ENCODE measurements around the gene FBXL4. TPM values are rescaled to one million over a fixed set of nuclear protein-coding genes. Genes with fewer than 3 reads are reported as not detected.

Gene FBXL4
- polyA plus RNA-seq, 1 donor from 2014 or later: 9.7 TPM

GRCh38 chr6:98937351-98937750, 10.4 kb downstream of the FBXL4 start:
- no peak for TF ChIP-seq TAF1 (IDR thresholded peaks at IDR 0.05; ENCODE audit: low read depth)
- no peak for TF ChIP-seq CTCF (IDR thresholded peaks at IDR 0.05; ENCODE audit: poor library complexity, severe bottlenecking)
- TF ChIP-seq, protein P1, sequence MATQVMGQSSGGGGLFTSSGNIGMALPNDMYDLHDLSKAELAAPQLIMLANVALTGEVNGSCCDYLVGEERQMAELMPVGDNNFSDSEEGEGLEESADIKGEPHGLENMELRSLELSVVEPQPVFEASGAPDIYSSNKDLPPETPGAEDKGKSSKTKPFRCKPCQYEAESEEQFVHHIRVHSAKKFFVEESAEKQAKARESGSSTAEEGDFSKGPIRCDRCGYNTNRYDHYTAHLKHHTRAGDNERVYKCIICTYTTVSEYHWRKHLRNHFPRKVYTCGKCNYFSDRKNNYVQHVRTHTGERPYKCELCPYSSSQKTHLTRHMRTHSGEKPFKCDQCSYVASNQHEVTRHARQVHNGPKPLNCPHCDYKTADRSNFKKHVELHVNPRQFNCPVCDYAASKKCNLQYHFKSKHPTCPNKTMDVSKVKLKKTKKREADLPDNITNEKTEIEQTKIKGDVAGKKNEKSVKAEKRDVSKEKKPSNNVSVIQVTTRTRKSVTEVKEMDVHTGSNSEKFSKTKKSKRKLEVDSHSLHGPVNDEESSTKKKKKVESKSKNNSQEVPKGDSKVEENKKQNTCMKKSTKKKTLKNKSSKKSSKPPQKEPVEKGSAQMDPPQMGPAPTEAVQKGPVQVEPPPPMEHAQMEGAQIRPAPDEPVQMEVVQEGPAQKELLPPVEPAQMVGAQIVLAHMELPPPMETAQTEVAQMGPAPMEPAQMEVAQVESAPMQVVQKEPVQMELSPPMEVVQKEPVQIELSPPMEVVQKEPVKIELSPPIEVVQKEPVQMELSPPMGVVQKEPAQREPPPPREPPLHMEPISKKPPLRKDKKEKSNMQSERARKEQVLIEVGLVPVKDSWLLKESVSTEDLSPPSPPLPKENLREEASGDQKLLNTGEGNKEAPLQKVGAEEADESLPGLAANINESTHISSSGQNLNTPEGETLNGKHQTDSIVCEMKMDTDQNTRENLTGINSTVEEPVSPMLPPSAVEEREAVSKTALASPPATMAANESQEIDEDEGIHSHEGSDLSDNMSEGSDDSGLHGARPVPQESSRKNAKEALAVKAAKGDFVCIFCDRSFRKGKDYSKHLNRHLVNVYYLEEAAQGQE (IDR thresholded peaks at IDR 0.05; ENCODE audit: borderline replicate concordance): no peak
- no peak for TF ChIP-seq RAD21 (conservative IDR thresholded peaks at IDR 0.05)
- H3K27me3 ChIP-seq (ENCODE audit: insufficient read depth, low read depth, low read length): no peaks in the 10 kb centered on the region
- H3K36me3 ChIP-seq (ENCODE audit: insufficient read depth, low read length): no peaks in the 10 kb centered on the region
- no peak overlapping the region for H3K9ac ChIP-seq (ENCODE audit: low read length)
- H2AFZ ChIP-seq (ENCODE audit: low read depth, low read length): no peak overlapping the region
- no peaks in the 10 kb centered on the region for H4K20me1 ChIP-seq (ENCODE audit: insufficient read depth)
- H3K9me3 ChIP-seq (ENCODE audit: low read length): peaks cover 4% of the 10 kb centered on the region
- H3K9me2 ChIP-seq (ENCODE audit: insufficient read depth, low read length): no peaks in the 10 kb centered on the region
- H3K27ac ChIP-seq (ENCODE audit: low read length): no peak overlapping the region
- H3K79me2 ChIP-seq (replicated peaks; ENCODE audit: insufficient read depth, low read length): peaks cover 19% of the 10 kb centered on the region
- no peak overlapping the region for H3K4me3 ChIP-seq (ENCODE audit: low read length)
- no peak overlapping the region for H3K4me2 ChIP-seq (ENCODE audit: low read length)
- H3F3A ChIP-seq (ENCODE audit: insufficient read depth, low read length, poor library complexity, severe bottlenecking): no peaks in the 10 kb centered on the region

GRCh38 chr6:98932381-98932780, 15.4 kb downstream of the FBXL4 start:
- Histone ChIP-seq H3K4me3 (ENCODE audit: low read length) (no peak overlapping the region), H3K4me2 (ENCODE audit: low read length) (no peak overlapping the region), H3K9me3 (ENCODE audit: low read length) (no peaks in the 10 kb centered on the region), H3F3A (ENCODE audit: insufficient read depth, low read length, poor library complexity, severe bottlenecking) (no peaks in the 10 kb centered on the region), H2AFZ (ENCODE audit: low read depth, low read length) (no peak overlapping the region), H3K9ac (ENCODE audit: low read length) (no peak overlapping the region), H3K79me2 (replicated peaks; ENCODE audit: insufficient read depth, low read length) (peaks cover 5% of the 10 kb centered on the region), H3K36me3 (ENCODE audit: insufficient read depth, low read length) (no peaks in the 10 kb centered on the region), H3K27ac (ENCODE audit: low read length) (no peak overlapping the region), H3K9me2 (ENCODE audit: insufficient read depth, low read length) (no peaks in the 10 kb centered on the region), H4K20me1 (ENCODE audit: insufficient read depth) (no peaks in the 10 kb centered on the region), H3K27me3 (ENCODE audit: insufficient read depth, low read depth, low read length) (no peaks in the 10 kb centered on the region)
- TF ChIP-seq MXI1 (conservative IDR thresholded peaks at IDR 0.05; ENCODE audit: poor library complexity, severe bottlenecking): no peak
- TF ChIP-seq SMC3 (conservative IDR thresholded peaks at IDR 0.05; ENCODE audit: poor library complexity): no peak
- TF ChIP-seq, protein P1 (IDR thresholded peaks at IDR 0.05; ENCODE audit: borderline replicate concordance): no peak
- TF ChIP-seq EZH2 (IDR thresholded peaks at IDR 0.05; ENCODE audit: borderline replicate concordance, insufficient read depth, low read length, poor library complexity, severe bottlenecking): no peak
- no peak for TF ChIP-seq TAF1 (IDR thresholded peaks at IDR 0.05; ENCODE audit: low read depth)
- TF ChIP-seq RAD21 (conservative IDR thresholded peaks at IDR 0.05): no peak
- no peak for TF ChIP-seq POLR2AphosphoS5 (IDR thresholded peaks at IDR 0.05)
- TF ChIP-seq EP300 (conservative IDR thresholded peaks at IDR 0.05; ENCODE audit: poor library complexity, severe bottlenecking): no peak
- no peak for TF ChIP-seq CTCF (IDR thresholded peaks at IDR 0.05; ENCODE audit: poor library complexity, severe bottlenecking)
